IPS DF 6.9 (cell line): Measurements from ENCODE around the gene CSNK1A1L.

Experiments
- DNase-seq: peaks from one replicate; pipeline ENCODE4 v3.0.0-alpha.2; 2013; ENCODE audit warnings: low read depth, low spot score
- H3K27ac ChIP-seq: one replicate; pipeline ENCODE4 v1.5.1; 2013; ENCODE audit warnings: low read length, control low read depth
- H3K27me3 ChIP-seq: 2 replicates; pipeline ENCODE4 v1.6.1; 2013; ENCODE audit warnings: mild to moderate bottlenecking, low read length; ENCODE audit not compliant: control insufficient read depth, insufficient read depth
- H3K36me3 ChIP-seq: 2 replicates; pipeline ENCODE4 v1.6.1; 2013; ENCODE audit warnings: low read length; ENCODE audit not compliant: control insufficient read depth, insufficient read depth
- H3K4me1 ChIP-seq: 2 replicates; pipeline ENCODE4 v1.6.1; 2013; ENCODE audit warnings: low read length; ENCODE audit not compliant: control insufficient read depth, insufficient read depth
- H3K4me3 ChIP-seq: 2 replicates; pipeline ENCODE4 v1.5.1; 2013; ENCODE audit warnings: mild to moderate bottlenecking, low read length
- H3K9me3 ChIP-seq: 2 replicates; pipeline ENCODE4 v1.6.1; 2013; ENCODE audit warnings: low read length, inconsistent platforms; ENCODE audit not compliant: control insufficient read depth, insufficient read depth
- WGBS: extraction: QIAGEN DNeasy Blood & Tissue Kit; methylation state at CpG from one replicate; pipeline ENCODE4 v1.1.7; 2013; ENCODE audit warnings: mixed read lengths, missing lambda C conversion rate; ENCODE audit not compliant: insufficient read length, insufficient coverage; 5-methylcytosine and 5-hydroxymethylcytosine counted together

Gene CSNK1A1L

GRCh38 chr13:37105251-37105714, at the start of gene CSNK1A1L:
Gene CSNK1A1L, minus strand, starts transcription at chr13:37105664. Its CDS starts 408 bp downstream, at chr13:37105256.
- Histone ChIP-seq H3K27ac (no peak within 1 kb of the TSS), H3K27me3 (no peaks in the 10 kb centered on the region), H3K9me3 (no peaks in the 10 kb centered on the region), H3K4me1 (peaks cover 2% of the 10 kb centered on the region; the same call in 1 of the 2 replicates), H3K36me3 (no peaks in the 10 kb centered on the region), H3K4me3 (no peak within 1 kb of the TSS)
- WGBS: no CpG with 5 or more reads among the region's 26 CpGs
- DNase-seq: no peak

- Histone ChIP-seq H3K9me3 (no peaks in the 10 kb centered on the region), H3K4me1 (no peaks in the 10 kb centered on the region), H3K27me3 (no peaks in the 10 kb centered on the region), H3K4me3 (no peak overlapping the region), H3K27ac (no peak overlapping the region), H3K36me3 (no peaks in the 10 kb centered on the region)
- no peak for DNase-seq
- no CpG with 5 or more reads among the region's 3 CpGs for WGBS
Observed at GRCh38 chr13:37149380-37149779, 43.9 kb upstream of the CSNK1A1L start.

- no peak overlapping the region for H3K27ac ChIP-seq
- no peaks in the 10 kb centered on the region for H3K36me3 ChIP-seq
Observed at GRCh38 chr13:37148501-37148900, 43.0 kb upstream of the CSNK1A1L start.

GRCh38 chr13:37144661-37145060, 39.2 kb upstream of the CSNK1A1L start:
- H3K36me3 ChIP-seq: no peaks in the 10 kb centered on the region
- no peak for DNase-seq
- no peaks in the 10 kb centered on the region for H3K27me3 ChIP-seq
- H3K9me3 ChIP-seq: no peaks in the 10 kb centered on the region
- H3K4me1 ChIP-seq: no peaks in the 10 kb centered on the region
- no peak overlapping the region for H3K27ac ChIP-seq
- H3K4me3 ChIP-seq: no peak overlapping the region

More at GRCh38 chr13:37148501-37148900, 43.0 kb upstream of the CSNK1A1L start:
- H3K4me1 ChIP-seq: no peaks in the 10 kb centered on the region
- DNase-seq: no peak
- H3K4me3 ChIP-seq: no peak overlapping the region
- H3K9me3 ChIP-seq: no peaks in the 10 kb centered on the region
- WGBS: no CpG with 5 or more reads among the region's 2 CpGs
- H3K27me3 ChIP-seq: no peaks in the 10 kb centered on the region

- DNase-seq: no peak
- Histone ChIP-seq H3K36me3 (no peaks in the 10 kb centered on the region), H3K27me3 (no peaks in the 10 kb centered on the region), H3K27ac (no peak overlapping the region), H3K4me1 (no peaks in the 10 kb centered on the region), H3K4me3 (no peak overlapping the region), H3K9me3 (no peaks in the 10 kb centered on the region)
- WGBS: no CpG with 5 or more reads among the region's 1 CpG
Observed at GRCh38 chr13:37143911-37144310, 38.4 kb upstream of the CSNK1A1L start.

GRCh38 chr13:37142877-37143276, 37.4 kb upstream of the CSNK1A1L start:
- H3K27ac ChIP-seq: no peak overlapping the region
- WGBS: no CpG with 5 or more reads among the region's 1 CpG
- H3K36me3 ChIP-seq: no peaks in the 10 kb centered on the region

GRCh38 chr13:37141011-37141410, 35.5 kb upstream of the CSNK1A1L start:
- no peaks in the 10 kb centered on the region for H3K27me3 ChIP-seq
- no peak for DNase-seq
- no peak overlapping the region for H3K27ac ChIP-seq
- no peaks in the 10 kb centered on the region for H3K9me3 ChIP-seq
- no CpG with 5 or more reads among the region's 1 CpG for WGBS
- no peaks in the 10 kb centered on the region for H3K36me3 ChIP-seq
- H3K4me1 ChIP-seq: no peaks in the 10 kb centered on the region
- H3K4me3 ChIP-seq: no peak overlapping the region

More at GRCh38 chr13:37142877-37143276, 37.4 kb upstream of the CSNK1A1L start:
- Histone ChIP-seq H3K27me3 (no peaks in the 10 kb centered on the region), H3K4me3 (no peak overlapping the region), H3K4me1 (no peaks in the 10 kb centered on the region), H3K9me3 (no peaks in the 10 kb centered on the region)
- no peak for DNase-seq

- WGBS: no CpG with 5 or more reads among the region's 1 CpG
- H3K4me3 ChIP-seq: no peak overlapping the region
- no peaks in the 10 kb centered on the region for H3K36me3 ChIP-seq
- no peak overlapping the region for H3K27ac ChIP-seq
- H3K27me3 ChIP-seq: no peaks in the 10 kb centered on the region
- DNase-seq: no peak
- no peaks in the 10 kb centered on the region for H3K4me1 ChIP-seq
- H3K9me3 ChIP-seq: no peaks in the 10 kb centered on the region
Observed at GRCh38 chr13:37139356-37139755, 33.9 kb upstream of the CSNK1A1L start.

- H3K9me3 ChIP-seq: no peaks in the 10 kb centered on the region
- H3K4me1 ChIP-seq: no peaks in the 10 kb centered on the region
- no peak overlapping the region for H3K27ac ChIP-seq
- no CpG with 5 or more reads among the region's 3 CpGs for WGBS
- no peak overlapping the region for H3K4me3 ChIP-seq
- no peaks in the 10 kb centered on the region for H3K27me3 ChIP-seq
- no peak for DNase-seq
- H3K36me3 ChIP-seq: no peaks in the 10 kb centered on the region
Observed at GRCh38 chr13:37138926-37139325, 33.5 kb upstream of the CSNK1A1L start.

- Histone ChIP-seq H3K9me3 (no peaks in the 10 kb centered on the region), H3K36me3 (no peaks in the 10 kb centered on the region), H3K4me1 (no peaks in the 10 kb centered on the region), H3K27ac (no peak overlapping the region), H3K27me3 (no peaks in the 10 kb centered on the region), H3K4me3 (no peak overlapping the region)
- WGBS: no CpG with 5 or more reads among the region's 1 CpG
- peak; percentile 22 for DNase-seq
Observed at GRCh38 chr13:37138169-37138568, 32.7 kb upstream of the CSNK1A1L start.

- WGBS: no CpG with 5 or more reads among the region's 2 CpGs
Observed at GRCh38 chr13:37136633-37137032, 31.2 kb upstream of the CSNK1A1L start.

More at GRCh38 chr13:37136633-37137032, 31.2 kb upstream of the CSNK1A1L start:
- H3K4me3 ChIP-seq: no peak overlapping the region
- no peak overlapping the region for H3K27ac ChIP-seq
- no peaks in the 10 kb centered on the region for H3K9me3 ChIP-seq
- H3K36me3 ChIP-seq: no peaks in the 10 kb centered on the region
- H3K27me3 ChIP-seq: no peaks in the 10 kb centered on the region
- no peak for DNase-seq
- H3K4me1 ChIP-seq: no peaks in the 10 kb centered on the region
